Retinal pigment epithelial cell (primary cell): ENCODE measurements around the gene KRTAP12-3.
"Not testable (repeated sequence)": the region's sequence is repeated elsewhere in the genome, so short reads cannot be mapped to it uniquely, and the experiment has no call there.

Source experiments
- DNase-seq: peaks from one replicate; pipeline ENCODE4 v3.0.0-alpha.2; 2010; ENCODE audit warnings: low read depth
- H3K4me3 ChIP-seq: 2 replicates; pipeline ENCODE4 v1.5.1; 2011; ENCODE audit warnings: mild to moderate bottlenecking, low read length, control low read depth, moderate library complexity
- CTCF ChIP-seq: conservative IDR thresholded peaks from 2 replicates; pipeline ENCODE4 v1.5.1; 2011; ENCODE audit warnings: low read depth, low read length, control low read depth, inconsistent platforms

The KRTAP12-3 gene

DNA sequence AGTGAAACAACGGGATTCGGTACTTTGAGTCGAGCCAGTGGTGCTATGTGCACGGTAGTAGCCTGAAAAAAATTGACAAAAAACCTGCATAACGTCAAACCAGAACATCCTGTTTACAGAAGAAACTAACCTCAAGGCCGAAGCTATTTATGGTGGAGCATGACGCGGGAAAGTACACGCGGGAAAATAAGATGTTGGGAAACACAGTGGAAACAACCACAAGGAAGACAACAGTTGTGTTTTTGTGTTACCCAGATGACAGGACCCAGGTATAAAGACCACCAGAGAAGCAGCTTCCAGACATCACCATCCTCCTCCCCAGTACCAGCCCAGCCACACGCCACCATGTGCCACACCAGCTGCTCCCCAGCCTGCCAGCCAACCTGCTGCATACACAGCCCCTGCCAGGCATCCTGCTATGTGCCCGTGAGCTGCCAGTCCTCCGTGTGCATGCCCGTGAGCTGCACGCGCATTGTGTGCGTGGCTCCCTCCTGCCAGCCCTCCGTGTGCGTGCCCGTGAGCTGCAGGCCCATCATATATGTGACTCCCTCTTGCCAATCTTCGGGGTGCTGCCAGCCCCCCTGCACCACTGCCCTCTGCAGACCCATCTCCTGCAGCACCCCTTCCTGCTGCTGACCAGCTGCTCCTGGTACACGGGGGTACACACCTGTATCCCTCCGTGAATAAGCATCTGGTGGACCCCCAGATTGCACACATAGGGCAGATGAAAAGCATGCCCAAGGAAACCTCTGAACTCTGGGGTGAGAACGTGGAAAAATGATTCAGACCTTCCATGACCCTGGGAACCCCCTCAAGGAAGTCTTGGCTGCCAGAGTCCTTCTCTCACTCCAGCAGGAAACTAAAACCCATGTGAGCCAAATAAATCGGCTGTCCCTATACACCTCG, at the start of gene KRTAP12-3:
TSS of gene KRTAP12-3 (plus strand) at position 298 of the 906 bp plus-strand sequence. CDS start at position 346, 48 bp downstream.
- H3K4me3 ChIP-seq = no peak within 1 kb of the TSS
- DNase-seq = no peak
- no peak for TF ChIP-seq CTCF

DNA sequence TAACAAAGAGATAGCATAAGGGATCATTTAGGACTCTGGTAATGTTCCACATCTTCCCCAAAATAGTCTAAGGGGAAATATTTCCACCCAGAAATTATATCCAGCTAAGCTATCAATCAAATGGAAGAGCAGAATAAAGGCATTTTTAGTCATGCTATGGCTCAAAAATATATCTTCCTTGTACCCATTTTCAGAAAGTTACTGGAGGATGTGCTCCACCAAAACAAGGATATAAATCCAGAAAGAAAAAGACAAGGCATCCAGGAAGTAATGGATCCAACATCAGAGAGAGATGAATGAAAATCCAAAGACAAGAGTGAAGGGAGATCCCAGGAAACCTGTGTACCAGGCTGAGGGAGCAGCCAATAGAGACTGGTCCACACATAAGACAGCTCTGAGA, 48.5 kb upstream of the KRTAP12-3 start:
- DNase-seq = no peak
- H3K4me3 ChIP-seq = no peak overlapping the region
- TF ChIP-seq CTCF = no peak

- not testable (repeated sequence) for H3K4me3 ChIP-seq
These were observed 47.4 kb upstream of the KRTAP12-3 start for GRCh38 chr21:44610157-44610843.

GRCh38 chr21:44611551-44611950, 46.2 kb upstream of the KRTAP12-3 start:
- no peak overlapping the region for H3K4me3 ChIP-seq
- TF ChIP-seq CTCF = no peak
- no peak for DNase-seq

More at GRCh38 chr21:44610157-44610843, 47.4 kb upstream of the KRTAP12-3 start:
- not testable (repeated sequence) for DNase-seq

- TF ChIP-seq CTCF = no peak
- DNase-seq = no peak
- no peak within 1 kb of the TSS for H3K4me3 ChIP-seq
These were observed 45.7 kb upstream of the KRTAP12-3 start, which contains the start of gene KRTAP10-8 for GRCh38 chr21:44612029-44612486. KRTAP10-8 (plus strand) TSS chr21:44612079; CDS start chr21:44612101, 22 bp downstream.

DNA sequence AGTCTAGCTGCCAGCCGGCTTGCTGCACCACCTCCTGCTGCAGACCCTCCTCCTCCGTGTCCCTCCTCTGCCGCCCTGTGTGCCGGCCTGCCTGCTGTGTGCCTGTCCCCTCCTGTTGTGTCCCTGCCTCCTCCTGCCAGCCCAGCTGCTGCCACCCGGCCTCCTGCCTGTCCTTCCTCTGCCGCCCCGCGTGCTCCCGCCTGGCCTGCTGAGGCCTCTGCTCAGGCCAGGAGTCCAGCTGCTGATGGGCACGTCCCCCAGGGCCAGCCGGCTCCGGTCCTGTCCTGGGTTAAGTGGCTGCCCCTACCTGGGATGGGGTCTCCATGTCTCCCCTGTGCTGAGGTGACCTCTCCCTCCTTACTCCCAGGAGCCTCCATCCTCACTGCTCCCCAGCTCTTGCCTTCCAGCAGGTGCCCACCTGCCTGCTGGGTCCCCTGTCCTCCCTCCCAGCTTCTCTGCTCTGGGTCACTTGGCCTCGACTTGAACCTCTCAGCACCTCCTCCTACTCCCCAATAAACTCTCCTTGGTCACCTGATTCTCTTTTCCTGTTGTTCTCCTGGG, 45.0 kb upstream of the KRTAP12-3 start:
- no peak for TF ChIP-seq CTCF

GRCh38 chr21:44613386-44614155, 44.2 kb upstream of the KRTAP12-3 start:
- no peak for TF ChIP-seq CTCF
- H3K4me3 ChIP-seq = no peak overlapping the region
- DNase-seq = no peak

More for the DNA sequence above, 45.0 kb upstream of the KRTAP12-3 start:
- H3K4me3 ChIP-seq = no peak overlapping the region
- DNase-seq = no peak
